Measurements from ENCODE around the gene SMPD3.

SMPD3 gene

GRCh38 chr16:68354816-68355215, 93.5 kb downstream of the SMPD3 start:
- Histone ChIP-seq H3K4me1 (ENCODE audit: insufficient read depth, low read length) (no peaks in the 10 kb centered on the region), H3K27me3 (ENCODE audit: insufficient read depth, low read length) (no peaks in the 10 kb centered on the region), H3K4me3 (ENCODE audit: low read length) (no peak overlapping the region), H3K36me3 (ENCODE audit: insufficient read depth, low read length) (peaks cover 75% of the 10 kb centered on the region), H3K9me3 (ENCODE audit: low read length) (no peaks in the 10 kb centered on the region), H2AFZ (ENCODE audit: low read depth, low read length) (no peak overlapping the region)

GRCh38 chr16:68353366-68353765, 94.9 kb downstream of the SMPD3 start:
- Histone ChIP-seq H3K36me3 (ENCODE audit: insufficient read depth, low read length) (peaks cover 90% of the 10 kb centered on the region), H3K4me3 (ENCODE audit: low read length) (no peak overlapping the region), H2AFZ (ENCODE audit: low read depth, low read length) (no peak overlapping the region), H3K9me3 (ENCODE audit: low read length) (no peaks in the 10 kb centered on the region), H3K27me3 (ENCODE audit: insufficient read depth, low read length) (no peaks in the 10 kb centered on the region), H3K4me1 (ENCODE audit: insufficient read depth, low read length) (no peaks in the 10 kb centered on the region)

- no peaks in the 10 kb centered on the region for H3K9me3 ChIP-seq (ENCODE audit: low read length)
- H3K36me3 ChIP-seq (ENCODE audit: insufficient read depth, low read length) = peaks cover 89% of the 10 kb centered on the region
- H2AFZ ChIP-seq (ENCODE audit: low read depth, low read length) = no peak overlapping the region
- no peaks in the 10 kb centered on the region for H3K4me1 ChIP-seq (ENCODE audit: insufficient read depth, low read length)
- no peaks in the 10 kb centered on the region for H3K27me3 ChIP-seq (ENCODE audit: insufficient read depth, low read length)
- no peak overlapping the region for H3K4me3 ChIP-seq (ENCODE audit: low read length)
Observed at GRCh38 chr16:68351991-68352431, 96.3 kb downstream of the SMPD3 start.

- no peak overlapping the region for H2AFZ ChIP-seq (ENCODE audit: low read depth, low read length)
- peaks cover 89% of the 10 kb centered on the region for H3K36me3 ChIP-seq (ENCODE audit: insufficient read depth, low read length)
- H3K4me1 ChIP-seq (ENCODE audit: insufficient read depth, low read length) = no peaks in the 10 kb centered on the region
- no peaks in the 10 kb centered on the region for H3K9me3 ChIP-seq (ENCODE audit: low read length)
- H3K27me3 ChIP-seq (ENCODE audit: insufficient read depth, low read length) = no peaks in the 10 kb centered on the region
- H3K4me3 ChIP-seq (ENCODE audit: low read length) = no peak overlapping the region
Observed at GRCh38 chr16:68351463-68351862, 96.8 kb downstream of the SMPD3 start.

- no peaks in the 10 kb centered on the region for H3K27me3 ChIP-seq (ENCODE audit: insufficient read depth, low read length)
- H2AFZ ChIP-seq (ENCODE audit: low read depth, low read length) = no peak overlapping the region
- peaks cover 87% of the 10 kb centered on the region for H3K36me3 ChIP-seq (ENCODE audit: insufficient read depth, low read length)
- no peaks in the 10 kb centered on the region for H3K4me1 ChIP-seq (ENCODE audit: insufficient read depth, low read length)
- H3K9me3 ChIP-seq (ENCODE audit: low read length) = no peaks in the 10 kb centered on the region
- H3K4me3 ChIP-seq (ENCODE audit: low read length) = no peak overlapping the region
Observed at GRCh38 chr16:68350813-68351350, 97.4 kb downstream of the SMPD3 start.

- peaks cover 91% of the 10 kb centered on the region for H3K36me3 ChIP-seq (ENCODE audit: insufficient read depth, low read length)
- H3K9me3 ChIP-seq (ENCODE audit: low read length) = no peaks in the 10 kb centered on the region
- no peaks in the 10 kb centered on the region for H3K27me3 ChIP-seq (ENCODE audit: insufficient read depth, low read length)
- no peaks in the 10 kb centered on the region for H3K4me1 ChIP-seq (ENCODE audit: insufficient read depth, low read length)
- H2AFZ ChIP-seq (ENCODE audit: low read depth, low read length) = no peak overlapping the region
- H3K4me3 ChIP-seq (ENCODE audit: low read length) = no peak overlapping the region
Observed at GRCh38 chr16:68349838-68350410, 98.4 kb downstream of the SMPD3 start.

GRCh38 chr16:68348639-68349445, 99.5 kb downstream of the SMPD3 start:
- H3K36me3 ChIP-seq (ENCODE audit: insufficient read depth, low read length) = peaks cover 87% of the 10 kb centered on the region
- no peak overlapping the region for H3K4me3 ChIP-seq (ENCODE audit: low read length)
- H2AFZ ChIP-seq (ENCODE audit: low read depth, low read length) = no peak overlapping the region
- no peaks in the 10 kb centered on the region for H3K9me3 ChIP-seq (ENCODE audit: low read length)
- no peaks in the 10 kb centered on the region for H3K4me1 ChIP-seq (ENCODE audit: insufficient read depth, low read length)
- H3K27me3 ChIP-seq (ENCODE audit: insufficient read depth, low read length) = no peaks in the 10 kb centered on the region

GRCh38 chr16:68347605-68348004, 100.7 kb downstream of the SMPD3 start:
- no peak overlapping the region for H3K4me3 ChIP-seq (ENCODE audit: low read length)
- H3K9me3 ChIP-seq (ENCODE audit: low read length) = no peaks in the 10 kb centered on the region
- no peak overlapping the region for H2AFZ ChIP-seq (ENCODE audit: low read depth, low read length)
- H3K27me3 ChIP-seq (ENCODE audit: insufficient read depth, low read length) = no peaks in the 10 kb centered on the region
- H3K36me3 ChIP-seq (ENCODE audit: insufficient read depth, low read length) = peaks cover 82% of the 10 kb centered on the region
- no peaks in the 10 kb centered on the region for H3K4me1 ChIP-seq (ENCODE audit: insufficient read depth, low read length)

GRCh38 chr16:68346892-68347480, 101.3 kb downstream of the SMPD3 start:
- Histone ChIP-seq H3K27me3 (ENCODE audit: insufficient read depth, low read length) (no peaks in the 10 kb centered on the region), H3K9me3 (ENCODE audit: low read length) (no peaks in the 10 kb centered on the region), H3K36me3 (ENCODE audit: insufficient read depth, low read length) (peaks cover 82% of the 10 kb centered on the region), H2AFZ (ENCODE audit: low read depth, low read length) (no peak overlapping the region), H3K4me1 (ENCODE audit: insufficient read depth, low read length) (no peaks in the 10 kb centered on the region), H3K4me3 (ENCODE audit: low read length) (no peak overlapping the region)

GRCh38 chr16:68345958-68346635, 102.2 kb downstream of the SMPD3 start:
- no peaks in the 10 kb centered on the region for H3K9me3 ChIP-seq (ENCODE audit: low read length)
- peaks cover 77% of the 10 kb centered on the region for H3K36me3 ChIP-seq (ENCODE audit: insufficient read depth, low read length)

GRCh38 chr16:68345351-68345810, 102.9 kb downstream of the SMPD3 start:
- Histone ChIP-seq H3K4me1 (ENCODE audit: insufficient read depth, low read length) (no peaks in the 10 kb centered on the region), H3K4me3 (ENCODE audit: low read length) (no peak overlapping the region), H3K9me3 (ENCODE audit: low read length) (no peaks in the 10 kb centered on the region), H2AFZ (ENCODE audit: low read depth, low read length) (no peak overlapping the region), H3K27me3 (ENCODE audit: insufficient read depth, low read length) (no peaks in the 10 kb centered on the region), H3K36me3 (ENCODE audit: insufficient read depth, low read length) (peaks cover 77% of the 10 kb centered on the region)

More at GRCh38 chr16:68345958-68346635, 102.2 kb downstream of the SMPD3 start:
- Histone ChIP-seq H3K4me3 (ENCODE audit: low read length) (no peak overlapping the region), H3K4me1 (ENCODE audit: insufficient read depth, low read length) (no peaks in the 10 kb centered on the region), H3K27me3 (ENCODE audit: insufficient read depth, low read length) (no peaks in the 10 kb centered on the region), H2AFZ (ENCODE audit: low read depth, low read length) (no peak overlapping the region)

- H3K4me3 ChIP-seq (ENCODE audit: low read length) = no peak overlapping the region
- peaks cover 76% of the 10 kb centered on the region for H3K36me3 ChIP-seq (ENCODE audit: insufficient read depth, low read length)
- H3K9me3 ChIP-seq (ENCODE audit: low read length) = no peaks in the 10 kb centered on the region
- H2AFZ ChIP-seq (ENCODE audit: low read depth, low read length) = no peak overlapping the region
- H3K4me1 ChIP-seq (ENCODE audit: insufficient read depth, low read length) = no peaks in the 10 kb centered on the region
- no peaks in the 10 kb centered on the region for H3K27me3 ChIP-seq (ENCODE audit: insufficient read depth, low read length)
Observed at GRCh38 chr16:68344252-68344651, 104.1 kb downstream of the SMPD3 start.

GRCh38 chr16:68343137-68343536, 105.2 kb downstream of the SMPD3 start:
- Histone ChIP-seq H3K9me3 (ENCODE audit: low read length) (no peaks in the 10 kb centered on the region), H3K4me1 (ENCODE audit: insufficient read depth, low read length) (no peaks in the 10 kb centered on the region), H3K27me3 (ENCODE audit: insufficient read depth, low read length) (no peaks in the 10 kb centered on the region), H3K36me3 (ENCODE audit: insufficient read depth, low read length) (peaks cover 77% of the 10 kb centered on the region), H2AFZ (ENCODE audit: low read depth, low read length) (no peak overlapping the region), H3K4me3 (ENCODE audit: low read length) (no peak overlapping the region)
